Measurements from ENCODE around the gene ANKLE2. TPM values are rescaled to one million over a fixed set of nuclear protein-coding genes. Genes with fewer than 3 reads are reported as not detected.

The ANKLE2 gene
- total RNA-seq, 6 experiments from 2014 or later: 43.7 to 54.6 (median 47.2) TPM

- TF ChIP-seq CTCF (IDR thresholded peaks at IDR 0.05): no peak
- no peaks in the 10 kb centered on the region for H3K4me1 Mint-ChIP-seq (ENCODE audit: low read depth)
- no peaks in the 10 kb centered on the region for H3K27me3 Mint-ChIP-seq (ENCODE audit: insufficient read depth)
- no peaks in the 10 kb centered on the region for H3K9me3 Mint-ChIP-seq
- H3K27ac Mint-ChIP-seq: no peak overlapping the region
- H3K36me3 Mint-ChIP-seq (ENCODE audit: low read depth): peaks cover 21% of the 10 kb centered on the region
- no peak for DNase-seq
- no peak overlapping the region for H3K4me3 Mint-ChIP-seq
These were observed 84.1 kb downstream of the ANKLE2 start for GRCh38 chr12:132677492-132677891.

GRCh38 chr12:132675757-132676432, 85.7 kb downstream of the ANKLE2 start:
- TF ChIP-seq CTCF (IDR thresholded peaks at IDR 0.05): no peak
- no peak for DNase-seq
- no peak overlapping the region for H3K27ac Mint-ChIP-seq
- H3K9me3 Mint-ChIP-seq: no peaks in the 10 kb centered on the region
- H3K36me3 Mint-ChIP-seq (ENCODE audit: low read depth): peaks cover 25% of the 10 kb centered on the region
- no peaks in the 10 kb centered on the region for H3K4me1 Mint-ChIP-seq (ENCODE audit: low read depth)
- H3K27me3 Mint-ChIP-seq (ENCODE audit: insufficient read depth): no peaks in the 10 kb centered on the region
- no peak overlapping the region for H3K4me3 Mint-ChIP-seq

Other genes starting within 250 kb of the ANKLE2 start
- under 1 TPM; 0.23 to 1.00 (median 0.52) TPM for gene LRCOL1, start 151.2 kb downstream of the ANKLE2 start, total RNA-seq (2021; fragmentation: NEBNext Ultra II Directional; extraction: Animal tissue kit (Norgen Biotek cat#: 25700))
- not detected for gene P2RX2, start 143.1 kb downstream of the ANKLE2 start, total RNA-seq (2021; fragmentation: NEBNext Ultra II Directional; extraction: Animal tissue kit (Norgen Biotek cat#: 25700))
- 10 to 100 TPM; 19.4 to 35.5 (median 29.3) TPM for gene POLE, start 74.5 kb downstream of the ANKLE2 start, total RNA-seq (2021; fragmentation: NEBNext Ultra II Directional; extraction: Animal tissue kit (Norgen Biotek cat#: 25700))
- gene PXMP2, start 74.2 kb downstream of the ANKLE2 start, total RNA-seq (2021; fragmentation: NEBNext Ultra II Directional; extraction: Animal tissue kit (Norgen Biotek cat#: 25700)): 10 to 100 TPM; 19.8 to 22.6 (median 21.9) TPM
- gene PGAM5, start 51.0 kb downstream of the ANKLE2 start, total RNA-seq (2021; fragmentation: NEBNext Ultra II Directional; extraction: Animal tissue kit (Norgen Biotek cat#: 25700)): 10 to 100 TPM; 33.5 to 46.0 (median 39.2) TPM
- gene GOLGA3, start 67.0 kb upstream of the ANKLE2 start, total RNA-seq (2021; fragmentation: NEBNext Ultra II Directional; extraction: Animal tissue kit (Norgen Biotek cat#: 25700)): 100 to 1,000 TPM; 108 to 121 (median 115) TPM
- gene CHFR, start 125.8 kb upstream of the ANKLE2 start, total RNA-seq (2021; fragmentation: NEBNext Ultra II Directional; extraction: Animal tissue kit (Norgen Biotek cat#: 25700)): 10 to 100 TPM; 23.1 to 30.0 (median 26.2) TPM
- gene ZNF605, start 194.5 kb upstream of the ANKLE2 start, total RNA-seq (2021; fragmentation: NEBNext Ultra II Directional; extraction: Animal tissue kit (Norgen Biotek cat#: 25700)): 10 to 100 TPM in 1 of 6 experiments, 1 to 10 TPM in 5; 6.2 to 11.8 (median 7.6) TPM
- 1 to 10 TPM; 5.9 to 6.6 (median 6.1) TPM for gene ZNF26, start 224.5 kb upstream of the ANKLE2 start, total RNA-seq (2021; fragmentation: NEBNext Ultra II Directional; extraction: Animal tissue kit (Norgen Biotek cat#: 25700))

All from HFFc6 (cell line).